HG03558 (cell line): ENCODE results near the gene CCDC179.
A peak's percentile ranks its signal among the peaks of the same experiment; 100 is the strongest.

Experiments
- ATAC-seq: cut with Tn5 transposase; IDR thresholded peaks from one replicate; pipeline ENCODE4 v1.9.1; 2021; ENCODE audit warnings: moderate number of reproducible peaks; ENCODE audit not compliant: unreplicated experiment; ENCODE audit errors: extremely low read depth

CCDC179 gene

GRCh38 chr11:22860241-22860640 is at the start of gene CCDC179:
TSS of gene CCDC179 (minus strand) at chr11:22860474. CDS start at chr11:22860421, 53 bp downstream.
- ATAC-seq = no peak

- peak; percentile 43 for ATAC-seq
Measured at GRCh38 chr11:22903782-22904181, 43.5 kb upstream of the CCDC179 start.

- no peak for ATAC-seq
Measured at GRCh38 chr11:22901603-22902002, 41.3 kb upstream of the CCDC179 start.

GRCh38 chr11:22900764-22901486 is 40.7 kb upstream of the CCDC179 start:
- ATAC-seq = no peak

- no peak for ATAC-seq
Measured at GRCh38 chr11:22898036-22898435, 37.8 kb upstream of the CCDC179 start.

- no peak for ATAC-seq
Measured at GRCh38 chr11:22890227-22890626, 30.0 kb upstream of the CCDC179 start.

- no peak for ATAC-seq
Measured at GRCh38 chr11:22884217-22884616, 23.9 kb upstream of the CCDC179 start.

- ATAC-seq = no peak
Measured at GRCh38 chr11:22879630-22880029, 19.4 kb upstream of the CCDC179 start.

GRCh38 chr11:22878604-22879003 is 18.3 kb upstream of the CCDC179 start:
- no peak for ATAC-seq

- ATAC-seq = no peak
Measured at GRCh38 chr11:22878039-22878438, 17.8 kb upstream of the CCDC179 start.

- ATAC-seq = peak; percentile 98
Measured at GRCh38 chr11:22875869-22876473, 15.7 kb upstream of the CCDC179 start.

GRCh38 chr11:22869325-22869724 is 9.1 kb upstream of the CCDC179 start:
- no peak for ATAC-seq

- no peak for ATAC-seq
Measured at GRCh38 chr11:22859756-22860155, 518 bp downstream of the CCDC179 start.

GRCh38 chr11:22851477-22851876 is 8.8 kb downstream of the CCDC179 start:
- no peak for ATAC-seq

GRCh38 chr11:22846726-22847125 is 13.5 kb downstream of the CCDC179 start:
- no peak for ATAC-seq

- no peak for ATAC-seq
Measured at GRCh38 chr11:22832315-22833015, 27.8 kb downstream of the CCDC179 start.

- ATAC-seq = no peak
Measured at GRCh38 chr11:22830082-22830414, 30.2 kb downstream of the CCDC179 start.

GRCh38 chr11:22829231-22830081 is 30.8 kb downstream of the CCDC179 start, which contains the start of gene SVIP:
TSS of gene SVIP (minus strand) at chr11:22829801. CDS start at chr11:22829748, 53 bp downstream.
- peak; percentile 84 for ATAC-seq

- ATAC-seq = no peak
Measured at GRCh38 chr11:22828373-22828772, 31.9 kb downstream of the CCDC179 start.

- ATAC-seq = no peak
Measured at GRCh38 chr11:22822203-22822602, 38.1 kb downstream of the CCDC179 start.
